ENCODE measurements around the gene PTTG1IP2. TPM values are rescaled to one million over a fixed set of nuclear protein-coding genes. Genes with fewer than 3 reads are reported as not detected.
"Not testable (repeated sequence)": the region's sequence is repeated elsewhere in the genome, so short reads cannot be mapped to it uniquely, and the experiment has no call there.

The PTTG1IP2 gene
- total RNA-seq, 2 experiments from 2014 or later = not detected

DNA sequence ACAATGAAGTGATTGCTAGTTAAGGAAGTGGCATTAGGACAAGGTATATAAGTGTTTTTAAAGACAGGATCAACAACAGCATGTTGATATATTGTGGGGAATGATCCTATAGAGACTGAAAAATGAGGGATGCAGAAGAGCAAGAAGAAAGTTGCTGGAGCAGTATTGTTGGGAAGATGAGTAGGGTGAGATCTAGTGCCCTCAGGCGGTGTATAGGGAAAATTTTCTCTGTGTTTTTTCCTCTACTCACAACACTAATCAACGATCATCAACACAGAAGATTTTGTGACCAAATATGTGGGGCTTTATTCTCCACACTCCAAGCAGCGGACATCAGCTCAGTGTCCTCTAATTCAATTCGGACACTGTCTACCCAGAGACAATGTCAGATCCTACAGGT is 9.6 kb upstream of the PTTG1IP2 start:
- Mint-ChIP-seq H3K4me1 (peaks cover 13% of the 10 kb centered on the region), H3K4me3 (no peak overlapping the region), H3K9me3 (peaks cover 5% of the 10 kb centered on the region), H3K27ac (no peak overlapping the region), H3K27me3 (peaks cover 7% of the 10 kb centered on the region), H3K36me3 (peaks cover 6% of the 10 kb centered on the region)
- POLR2A ChIA-PET = no interaction called here
- ATAC-seq (ENCODE audit: low read depth) (no peak), DNase-seq (no peak)

DNA sequence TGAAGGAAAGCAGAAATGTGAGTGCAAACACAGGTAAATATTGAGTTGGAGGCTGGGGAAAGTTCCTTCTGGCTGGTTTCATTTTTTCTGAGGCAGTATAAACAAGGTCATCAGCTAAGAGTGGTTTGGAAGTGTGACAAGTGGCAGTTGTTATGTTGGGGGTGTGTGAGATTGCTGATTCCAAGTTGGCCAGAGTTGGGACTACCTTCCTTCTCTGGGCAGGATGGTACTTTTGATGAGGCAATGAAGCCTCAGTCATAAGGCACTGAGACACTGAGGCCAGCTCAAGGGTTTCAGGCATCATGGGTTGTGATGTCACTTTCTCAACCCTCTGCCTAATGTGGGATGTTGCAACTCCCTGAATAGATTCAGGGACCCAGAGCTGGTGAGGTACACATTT is 8.2 kb upstream of the PTTG1IP2 start:
- no peak for DNase-seq
- no peak for ATAC-seq (ENCODE audit: low read depth)
- peaks cover 9% of the 10 kb centered on the region for H3K4me1 Mint-ChIP-seq
- no peak overlapping the region for H3K4me3 Mint-ChIP-seq
- peaks cover 8% of the 10 kb centered on the region for H3K36me3 Mint-ChIP-seq
- peaks cover 4% of the 10 kb centered on the region for H3K27me3 Mint-ChIP-seq
- peaks cover 12% of the 10 kb centered on the region for H3K9me3 Mint-ChIP-seq
- POLR2A ChIA-PET = no interaction called here
- H3K27ac Mint-ChIP-seq = no peak overlapping the region

DNA sequence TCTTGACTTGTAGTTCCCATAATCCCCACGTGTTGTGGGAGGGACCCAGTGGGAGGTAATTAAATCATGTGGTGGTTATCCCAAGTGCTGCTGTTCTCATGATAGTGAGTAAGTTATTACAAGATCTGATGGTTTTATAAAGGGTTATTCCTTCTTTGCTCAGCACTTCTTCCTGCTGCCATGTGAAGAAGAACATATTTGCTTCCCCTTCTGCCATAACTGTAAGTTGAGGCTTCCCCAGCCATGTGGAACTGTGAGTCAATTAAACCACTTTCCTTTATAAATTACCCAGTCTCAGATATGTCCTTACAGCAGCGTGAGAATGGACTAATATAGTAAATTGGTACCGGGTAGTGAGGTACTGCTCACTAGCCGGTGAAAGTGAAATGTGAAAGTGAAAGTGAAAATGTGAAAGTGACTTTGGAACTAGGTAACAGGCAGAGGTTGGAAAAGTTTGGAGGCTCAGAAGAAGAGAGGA is 6.2 kb upstream of the PTTG1IP2 start:
- POLR2A ChIA-PET, H3K4me1 Mint-ChIP-seq, H3K36me3 Mint-ChIP-seq, DNase-seq, H3K27me3 Mint-ChIP-seq: not testable (repeated sequence)
- ATAC-seq (ENCODE audit: low read depth) = peak; percentile 82
- peak overlapping the region; percentile 66 for H3K4me3 Mint-ChIP-seq
- H3K9me3 Mint-ChIP-seq = peaks cover 12% of the 10 kb centered on the region
- peak overlapping the region; percentile 57 for H3K27ac Mint-ChIP-seq

DNA sequence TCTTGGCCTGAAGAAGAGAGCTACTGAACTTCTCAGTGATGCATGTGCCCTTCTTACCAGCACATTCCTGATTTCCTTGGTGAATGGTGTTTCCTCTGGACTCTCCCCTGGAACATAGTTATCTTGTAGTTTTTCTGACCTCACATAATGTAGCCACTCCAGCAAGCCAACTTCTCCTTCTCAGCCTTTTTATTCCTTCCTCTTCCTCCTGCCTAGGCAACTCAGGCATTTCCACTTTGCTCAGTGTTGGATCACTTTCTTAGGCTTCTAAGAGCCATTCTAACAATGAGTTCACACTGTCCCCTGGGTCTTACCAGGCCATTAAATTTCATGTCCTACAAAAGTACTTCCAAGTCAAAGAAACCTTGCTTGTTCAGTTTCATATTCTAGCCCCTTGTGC is 3.6 kb upstream of the PTTG1IP2 start:
- H3K27ac Mint-ChIP-seq = no peak overlapping the region
- H3K4me3 Mint-ChIP-seq = no peak overlapping the region

DNA sequence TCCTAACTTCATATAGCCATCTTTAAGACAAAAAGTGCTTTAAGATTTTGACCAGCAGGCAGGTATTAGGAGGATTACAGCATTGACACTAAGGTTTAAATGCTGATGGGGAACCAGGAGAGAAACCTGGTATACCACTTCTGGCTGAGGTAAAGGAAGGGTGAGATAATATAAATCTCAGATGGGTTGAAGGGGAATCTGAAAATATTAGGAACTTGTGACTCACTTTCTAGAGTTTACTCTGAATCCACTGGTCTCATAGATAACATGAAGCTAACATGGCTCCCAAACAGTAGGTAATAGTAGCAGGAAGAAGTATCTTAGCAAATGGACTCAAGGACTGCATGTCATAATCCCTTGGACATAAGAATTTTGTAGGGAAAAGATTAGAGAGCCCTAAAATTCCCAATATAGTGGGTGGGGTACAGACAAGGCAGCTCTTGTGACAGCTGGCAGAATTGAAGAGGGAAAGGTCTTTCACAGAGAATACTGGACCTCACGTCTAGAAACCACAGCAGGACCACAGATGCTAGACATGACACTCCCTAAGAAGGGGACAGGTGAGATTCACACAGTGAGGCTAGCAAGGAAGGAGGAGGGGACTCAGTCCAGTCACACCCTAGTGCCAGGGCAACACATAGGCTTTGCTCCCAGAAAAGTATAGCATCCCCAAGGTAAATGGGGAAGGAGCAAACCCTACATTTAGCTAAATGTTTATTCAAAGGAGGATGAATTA is 3.5 kb downstream of the PTTG1IP2 start:
- DNase-seq (no peak), ATAC-seq (ENCODE audit: low read depth) (no peak)
- Mint-ChIP-seq H3K4me3 (no peak overlapping the region), H3K9me3 (no peaks in the 10 kb centered on the region), H3K36me3 (no peaks in the 10 kb centered on the region), H3K27me3 (peaks cover 5% of the 10 kb centered on the region), H3K4me1 (no peaks in the 10 kb centered on the region), H3K27ac (no peak overlapping the region)
- POLR2A ChIA-PET = no interaction called here

More for the DNA sequence above, 3.6 kb upstream of the PTTG1IP2 start:
- peaks cover 5% of the 10 kb centered on the region for H3K27me3 Mint-ChIP-seq
- H3K4me1 Mint-ChIP-seq = peaks cover 9% of the 10 kb centered on the region
- peaks cover 12% of the 10 kb centered on the region for H3K9me3 Mint-ChIP-seq
- no peak for DNase-seq
- POLR2A ChIA-PET = no interaction called here
- peaks cover 8% of the 10 kb centered on the region for H3K36me3 Mint-ChIP-seq
- no peak for ATAC-seq (ENCODE audit: low read depth)

DNA sequence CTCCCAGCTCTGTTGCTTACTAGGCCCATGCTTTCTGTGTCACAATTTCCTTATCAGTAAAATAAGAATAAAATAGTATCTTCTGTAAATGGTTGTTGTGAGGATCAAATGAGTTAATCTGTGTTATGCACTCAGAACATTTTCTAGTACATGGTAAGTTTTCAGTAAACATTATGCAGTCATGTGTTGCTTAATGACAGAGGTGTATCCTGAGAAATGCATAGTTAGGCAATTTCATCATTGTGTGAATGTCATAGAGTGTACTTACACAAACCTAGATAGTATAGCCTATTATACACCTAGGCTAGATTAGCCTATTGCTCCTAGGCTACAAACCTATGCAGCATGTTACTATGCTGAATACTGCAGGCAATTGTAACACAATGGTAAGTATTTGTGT is 4.4 kb downstream of the PTTG1IP2 start:
- Mint-ChIP-seq H3K27me3 (peaks cover 2% of the 10 kb centered on the region), H3K9me3 (no peaks in the 10 kb centered on the region), H3K27ac (no peak overlapping the region), H3K4me3 (no peak overlapping the region), H3K4me1 (no peaks in the 10 kb centered on the region), H3K36me3 (no peaks in the 10 kb centered on the region)
- no peak for DNase-seq
- no peak for ATAC-seq (ENCODE audit: low read depth)
- POLR2A ChIA-PET = no interaction called here

DNA sequence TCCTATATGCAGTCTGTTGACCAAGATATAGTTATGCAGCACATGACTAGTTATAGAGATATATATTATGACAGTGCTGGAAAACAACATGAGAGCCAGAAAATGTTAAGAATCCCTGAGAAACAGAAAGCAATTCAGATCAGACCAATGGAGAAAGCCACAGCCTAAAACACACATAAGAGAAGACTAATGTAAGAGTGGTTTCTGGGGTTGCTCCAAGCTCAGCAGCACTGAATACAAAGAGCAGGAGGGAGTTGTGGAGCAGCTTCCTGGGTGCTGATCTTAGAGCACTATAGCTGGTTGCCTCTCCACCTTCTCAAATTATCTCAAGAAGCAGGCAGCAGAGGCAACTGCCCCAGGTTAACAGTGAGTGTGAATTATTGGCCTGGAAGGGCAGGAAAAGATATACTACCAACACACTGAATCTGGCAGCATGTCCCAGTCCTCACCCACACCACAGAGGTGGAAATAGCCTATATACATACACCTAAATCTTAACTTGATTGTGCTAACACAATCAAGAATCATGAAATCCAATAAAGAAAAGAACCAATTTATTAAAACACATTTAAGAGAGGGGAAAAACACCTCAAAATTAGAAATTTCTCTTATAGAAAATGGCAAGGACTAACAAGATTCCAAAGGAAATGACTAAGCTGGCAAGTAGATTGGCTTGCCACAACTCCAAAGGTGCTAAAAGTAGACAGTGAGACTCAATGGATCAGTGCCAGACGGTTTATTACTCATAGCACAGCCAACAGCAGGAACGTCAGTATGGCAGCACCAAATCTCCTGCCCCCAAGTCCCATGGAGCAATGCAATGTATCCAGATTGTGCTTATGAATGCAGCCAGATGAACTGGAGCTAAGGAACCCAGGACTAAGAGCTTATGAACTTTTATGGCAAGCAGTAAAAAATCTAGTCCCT is 5.1 kb downstream of the PTTG1IP2 start:
- H3K4me3 Mint-ChIP-seq = no peak overlapping the region
- DNase-seq (no peak), ATAC-seq (ENCODE audit: low read depth) (no peak)
- no peaks in the 10 kb centered on the region for H3K9me3 Mint-ChIP-seq
- no peaks in the 10 kb centered on the region for H3K4me1 Mint-ChIP-seq
- H3K27ac Mint-ChIP-seq = no peak overlapping the region
- POLR2A ChIA-PET = no interaction called here
- no peaks in the 10 kb centered on the region for H3K36me3 Mint-ChIP-seq
- H3K27me3 Mint-ChIP-seq = peaks cover 3% of the 10 kb centered on the region

DNA sequence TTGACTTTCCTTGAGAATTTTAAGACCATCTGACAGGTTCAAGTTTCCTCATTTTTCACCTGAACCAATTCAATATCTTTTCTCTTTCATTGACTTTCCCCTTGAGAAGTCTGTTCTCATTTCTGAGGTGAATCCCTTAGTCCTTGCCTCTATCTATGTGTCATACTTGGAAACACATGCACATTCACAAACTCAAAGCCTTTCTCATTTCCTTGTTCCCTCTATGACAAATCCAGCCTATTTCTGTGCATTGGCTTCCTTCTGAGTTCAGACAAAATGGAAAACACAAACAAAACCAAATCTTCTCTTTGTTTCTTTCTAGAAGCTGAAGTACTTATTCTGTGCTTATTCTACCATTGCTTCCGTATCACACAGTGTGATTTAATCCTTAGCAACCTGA is 13.8 kb downstream of the PTTG1IP2 start:
- Mint-ChIP-seq H3K36me3 (no peaks in the 10 kb centered on the region), H3K27ac (no peak overlapping the region), H3K4me3 (no peak overlapping the region), H3K9me3 (no peaks in the 10 kb centered on the region), H3K27me3 (peaks cover 11% of the 10 kb centered on the region), H3K4me1 (no peaks in the 10 kb centered on the region)
- POLR2A ChIA-PET = no interaction called here
- ATAC-seq (ENCODE audit: low read depth) (no peak), DNase-seq (no peak)

DNA sequence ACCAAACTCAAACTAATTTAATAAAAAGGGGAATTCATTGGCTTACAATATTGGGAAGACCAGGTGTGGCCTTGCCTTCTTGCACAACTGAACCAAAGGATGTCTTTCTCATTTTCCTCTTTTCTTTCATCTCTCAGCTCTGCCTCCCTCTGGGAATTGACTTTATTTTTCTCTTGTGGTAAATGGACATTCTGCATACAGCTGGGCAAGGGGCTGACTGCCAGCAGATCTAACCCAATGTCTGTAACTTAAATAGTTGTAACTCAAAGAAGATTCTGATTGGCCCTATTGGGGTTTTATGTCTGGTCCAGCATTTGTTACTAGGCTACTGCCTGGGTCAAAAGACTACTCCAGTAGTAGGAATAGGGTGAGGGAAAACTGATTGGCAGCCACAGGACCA is 15.3 kb downstream of the PTTG1IP2 start:
- no peak for DNase-seq
- ATAC-seq (ENCODE audit: low read depth) = no peak
- Mint-ChIP-seq H3K27ac (no peak overlapping the region), H3K36me3 (no peaks in the 10 kb centered on the region), H3K9me3 (no peaks in the 10 kb centered on the region), H3K4me3 (no peak overlapping the region), H3K4me1 (no peaks in the 10 kb centered on the region), H3K27me3 (peaks cover 7% of the 10 kb centered on the region)
- POLR2A ChIA-PET = no interaction called here

DNA sequence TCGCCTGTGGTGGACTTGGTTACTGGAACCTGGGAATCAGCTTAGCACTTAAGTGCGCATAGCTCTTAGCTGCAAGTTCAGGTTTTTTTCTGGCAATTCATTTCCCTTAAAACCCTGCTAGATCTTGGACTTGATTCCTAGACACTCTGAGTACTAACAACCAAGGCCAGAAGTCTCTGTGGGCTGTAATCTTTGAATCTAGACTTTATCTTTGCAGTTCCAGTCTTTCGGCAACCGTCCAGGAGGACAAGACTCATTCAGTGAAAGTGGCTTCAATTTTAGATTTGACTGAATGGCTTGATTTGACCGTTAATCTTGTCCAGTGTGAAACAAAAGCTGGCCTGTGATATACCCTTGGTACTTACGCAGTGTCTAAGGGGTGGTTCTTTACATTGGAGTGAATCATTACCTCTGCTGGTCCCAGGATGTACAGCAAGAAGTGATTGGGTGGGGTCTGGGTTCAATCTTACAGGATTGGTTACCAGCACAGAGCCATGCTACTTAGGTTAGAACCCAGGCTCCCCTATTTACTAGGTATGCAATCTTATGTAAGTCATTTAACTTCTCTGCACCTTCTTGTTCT is 16.4 kb downstream of the PTTG1IP2 start:
- H3K4me3 Mint-ChIP-seq = no peak overlapping the region
- H3K4me1 Mint-ChIP-seq = no peaks in the 10 kb centered on the region
- peaks cover 3% of the 10 kb centered on the region for H3K27me3 Mint-ChIP-seq
- H3K36me3 Mint-ChIP-seq = no peaks in the 10 kb centered on the region
- POLR2A ChIA-PET = no interaction called here
- no peak overlapping the region for H3K27ac Mint-ChIP-seq
- ATAC-seq (ENCODE audit: low read depth) (no peak), DNase-seq (no peak)
- no peaks in the 10 kb centered on the region for H3K9me3 Mint-ChIP-seq

DNA sequence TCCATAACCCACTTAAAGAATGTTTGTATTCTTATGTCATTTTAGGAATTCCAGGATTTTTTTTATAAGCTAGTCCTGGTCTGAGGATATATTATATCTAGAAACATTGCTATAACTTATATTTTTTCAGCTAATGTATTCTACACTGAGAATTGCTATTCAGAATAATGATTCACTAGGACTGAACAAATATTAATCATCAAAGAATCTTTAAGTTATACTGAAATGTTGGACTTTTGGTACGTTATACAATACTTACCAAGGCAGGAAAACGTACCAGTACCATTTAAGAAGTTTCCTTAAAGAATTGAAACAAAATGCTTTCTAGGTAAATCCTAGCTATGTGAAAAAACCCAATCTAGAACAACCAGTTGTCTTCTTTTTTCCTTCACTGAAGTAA is 18.4 kb downstream of the PTTG1IP2 start:
- no peak for ATAC-seq (ENCODE audit: low read depth)
- no peaks in the 10 kb centered on the region for H3K9me3 Mint-ChIP-seq
- no peaks in the 10 kb centered on the region for H3K4me1 Mint-ChIP-seq
- POLR2A ChIA-PET = no interaction called here
- no peak for DNase-seq
- H3K36me3 Mint-ChIP-seq = no peaks in the 10 kb centered on the region
- H3K4me3 Mint-ChIP-seq = no peak overlapping the region
- no peaks in the 10 kb centered on the region for H3K27me3 Mint-ChIP-seq
- H3K27ac Mint-ChIP-seq = no peak overlapping the region

DNA sequence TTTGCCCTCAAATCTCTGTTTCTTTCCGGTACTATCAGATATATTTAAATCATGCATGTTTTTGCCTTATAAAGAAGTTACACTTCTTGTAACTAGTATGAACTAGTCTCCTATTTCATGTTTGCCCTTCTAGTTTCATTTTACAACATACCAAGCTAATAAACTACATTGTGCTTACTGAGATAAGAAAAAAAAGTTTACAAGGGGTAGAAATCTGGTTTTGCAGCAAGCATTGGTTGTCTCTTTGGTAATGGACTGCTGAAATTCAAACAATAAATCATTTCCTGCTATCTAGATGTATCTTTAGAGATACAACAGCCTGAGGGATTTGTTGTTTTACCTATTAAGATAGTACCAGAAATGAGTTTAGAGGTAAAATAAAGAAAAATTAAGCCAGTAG is 18.8 kb downstream of the PTTG1IP2 start:
- no peaks in the 10 kb centered on the region for H3K4me1 Mint-ChIP-seq
- H3K9me3 Mint-ChIP-seq = no peaks in the 10 kb centered on the region
- no peaks in the 10 kb centered on the region for H3K27me3 Mint-ChIP-seq
- H3K36me3 Mint-ChIP-seq = no peaks in the 10 kb centered on the region
- no peak overlapping the region for H3K4me3 Mint-ChIP-seq
- no peak overlapping the region for H3K27ac Mint-ChIP-seq
- ATAC-seq (ENCODE audit: low read depth) (no peak), DNase-seq (no peak)
- POLR2A ChIA-PET = no interaction called here

DNA sequence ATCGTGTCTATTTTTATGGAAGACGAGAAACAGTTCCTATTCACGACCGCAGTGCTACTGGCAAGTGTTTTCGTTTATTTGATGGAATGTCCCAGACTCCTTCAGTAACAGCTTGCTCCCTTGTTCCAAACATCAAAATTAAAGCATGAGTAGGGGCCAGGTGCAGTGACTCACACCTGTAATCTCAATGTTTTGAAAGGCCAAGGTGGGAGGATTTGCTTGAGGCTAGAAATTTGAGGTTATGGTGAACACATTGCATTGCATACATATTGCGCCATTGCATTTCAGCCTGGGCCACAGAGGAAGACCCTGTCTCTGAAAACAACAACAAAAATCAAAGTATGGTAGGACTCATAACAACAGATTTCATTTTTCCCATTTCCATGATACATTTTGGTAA is 22.8 kb downstream of the PTTG1IP2 start:
- ATAC-seq (ENCODE audit: low read depth) (no peak), DNase-seq (no peak)
- Mint-ChIP-seq H3K4me1 (no peaks in the 10 kb centered on the region), H3K27me3 (peaks cover 2% of the 10 kb centered on the region), H3K9me3 (no peaks in the 10 kb centered on the region), H3K36me3 (no peaks in the 10 kb centered on the region), H3K27ac (no peak overlapping the region), H3K4me3 (no peak overlapping the region)
- POLR2A ChIA-PET = no interaction called here

DNA sequence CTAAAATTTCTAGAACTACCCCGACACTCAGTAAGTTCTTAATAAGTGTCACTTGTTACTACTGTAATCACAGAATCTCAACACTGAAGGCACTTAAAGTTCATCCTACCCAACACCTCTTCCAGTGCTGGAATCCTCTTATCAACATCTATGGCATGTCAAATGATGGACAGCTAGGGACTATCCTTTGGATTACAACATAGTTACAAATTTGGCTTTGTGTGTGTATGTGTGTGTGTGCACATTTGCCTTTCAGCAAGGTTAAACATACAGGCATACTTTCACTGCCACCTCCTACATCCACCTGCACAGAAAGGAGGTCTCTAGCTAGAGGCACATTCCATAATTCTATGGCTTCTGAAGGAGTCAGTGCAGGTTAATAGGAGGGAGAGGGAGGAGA is 25.8 kb downstream of the PTTG1IP2 start:
- Mint-ChIP-seq H3K4me1 (no peaks in the 10 kb centered on the region), H3K27ac (no peak overlapping the region), H3K9me3 (no peaks in the 10 kb centered on the region), H3K27me3 (peaks cover 2% of the 10 kb centered on the region), H3K36me3 (no peaks in the 10 kb centered on the region), H3K4me3 (no peak overlapping the region)
- POLR2A ChIA-PET = no interaction called here
- ATAC-seq (ENCODE audit: low read depth) (no peak), DNase-seq (no peak)
